Endothelial cell of umbilical vein (primary cell): Measurements from ENCODE around the gene RNF222. TPM values are rescaled to one million over a fixed set of nuclear protein-coding genes. Genes with fewer than 3 reads are reported as not detected.
A peak's percentile ranks its signal among the peaks of the same experiment; 100 is the strongest.
"Not testable (repeated sequence)": the region's sequence is repeated elsewhere in the genome, so short reads cannot be mapped to it uniquely, and the experiment has no call there.

Experiments
- BruUV-seq: library from RNA; stranded (reverse); fragments of 400-500 nt; replicated peaks from 2 replicates; lab custom pipeline; 2021; lab: Mats Ljungman, UMichigan
- CTCF ChIA-PET: fragments of 300-600, 350-600 bp; sonication (Branson Sonifier 250); formaldehyde crosslinking; loops from one replicate; lab custom pipeline; 2021; ENCODE audit warnings: antibody characterized with exemption, inconsistent platforms; lab: Charles Lee
- POLR2A ChIA-PET: fragments of 300-600, 350-600 bp; sonication (Branson Sonifier 250); formaldehyde crosslinking; loops from one replicate; lab custom pipeline; 2021; ENCODE audit warnings: antibody characterized with exemption, inconsistent platforms; lab: Charles Lee
- DNase-seq: peaks from one replicate; pipeline ENCODE4 v3.0.0-alpha.2; 2011; ENCODE audit warnings: low read depth, low spot score
- FAIRE-seq: peaks from 2 replicates; lab custom pipeline; 2011; peaks lifted over from hg19 to GRCh38; lab: Jason Lieb, UNC
- H2AFZ ChIP-seq: 2 replicates; pipeline ENCODE4 v1.6.0; 2012; ENCODE audit warnings: low read depth, low read length, control low read depth, inconsistent platforms
- H3K27ac ChIP-seq: 2 replicates; pipeline ENCODE4 v1.5.1; 2011; ENCODE audit warnings: low read depth, mild to moderate bottlenecking, control low read depth, low read length, moderate library complexity; ENCODE audit not compliant: insufficient read depth
- H3K27me3 ChIP-seq, 2 experiments: 2 replicates each; pipeline versions ENCODE4 v1.6.0 to v1.6.1; 2011; ENCODE audit warnings: low read length in 2 of 2, mixed read lengths in 1 of 2; ENCODE audit not compliant: control insufficient read depth in 2 of 2, insufficient read depth in 2 of 2
- H3K36me3 ChIP-seq, 2 experiments: 2 replicates in 1 of 2; 3 replicates in 1 of 2; pipeline ENCODE4 v1.5.1; 2011; ENCODE audit warnings: low read length in 2 of 2, mild to moderate bottlenecking in 1 of 2, moderate library complexity in 1 of 2; ENCODE audit not compliant: control insufficient read depth in 2 of 2, insufficient read depth in 2 of 2; ENCODE audit errors: extremely low read depth in 1 of 2
- H3K4me1 ChIP-seq: 3 replicates; pipeline ENCODE4 v1.5.1; 2011; ENCODE audit warnings: mild to moderate bottlenecking, low read length; ENCODE audit not compliant: control insufficient read depth, insufficient read depth; ENCODE audit errors: extremely low read depth
- H3K4me2 ChIP-seq: 2 replicates; pipeline ENCODE4 v1.6.1; 2011; ENCODE audit warnings: low read length, control low read depth, mixed read lengths; ENCODE audit not compliant: insufficient read depth
- H3K4me3 ChIP-seq, 3 experiments: fragments of 200-600 bp in 1 of 3; sonication (generic), shearing (Covaris generic) in 1 of 3; replicated peaks in 1 of 3; 2 replicates each; pipeline ENCODE4 v1.5.1; 2011 to 2016; ENCODE audit warnings: control low read depth in 3 of 3, low read length in 3 of 3, mild to moderate bottlenecking in 2 of 3, inconsistent platforms in 1 of 3, low read depth in 1 of 3, moderate library complexity in 1 of 3; ENCODE audit not compliant: insufficient read depth in 1 of 3
- H3K79me2 ChIP-seq: 2 replicates; pipeline ENCODE4 v1.6.0; 2012; ENCODE audit warnings: low read length, inconsistent platforms; ENCODE audit not compliant: control insufficient read depth, insufficient read depth
- H3K9ac ChIP-seq: replicated peaks from 2 replicates; pipeline ENCODE3; 2011; ENCODE audit warnings: low read length, control low read depth; ENCODE audit not compliant: insufficient read depth; ENCODE audit errors: extremely low read depth
- H3K9me1 ChIP-seq: replicated peaks from 3 replicates; pipeline ENCODE4 v1.6.0; 2011; ENCODE audit warnings: mild to moderate bottlenecking, low read length; ENCODE audit not compliant: control insufficient read depth, insufficient read depth; ENCODE audit errors: extremely low read depth
- H3K9me3 ChIP-seq: replicated peaks from 2 replicates; pipeline ENCODE4 v1.5.1; 2012; ENCODE audit warnings: low read length, inconsistent platforms; ENCODE audit not compliant: control insufficient read depth, insufficient read depth
- H4K20me1 ChIP-seq: replicated peaks from 2 replicates; pipeline ENCODE3; 2011; ENCODE audit warnings: mild to moderate bottlenecking, low read length; ENCODE audit not compliant: control insufficient read depth, insufficient read depth; ENCODE audit errors: extremely low read depth
- CTCF ChIP-seq, 2 donors: IDR thresholded peaks; 1 replicate in 1 of 2; 2 replicates in 1 of 2; pipeline ENCODE4 v1.5.1; 2011; ENCODE audit warnings: low read length in 2 of 2, mild to moderate bottlenecking in 2 of 2, moderate library complexity in 2 of 2, control low read depth in 1 of 2, inconsistent platforms in 1 of 2, low read depth in 1 of 2; ENCODE audit not compliant: insufficient read depth in 1 of 2; ENCODE audit errors: extremely low read depth in 1 of 2
- EZH2 ChIP-seq: IDR thresholded peaks from 2 replicates; pipeline ENCODE4 v1.6.1; 2012; ENCODE audit warnings: borderline replicate concordance, low read depth, mild to moderate bottlenecking, moderate library complexity, low read length, inconsistent platforms; ENCODE audit not compliant: severe bottlenecking
- FOS ChIP-seq: IDR thresholded peaks from 2 replicates; pipeline ENCODE4 v1.6.1; 2011; ENCODE audit warnings: mild to moderate bottlenecking, low read length, moderate library complexity, borderline replicate concordance; ENCODE audit not compliant: insufficient read depth
- GATA2 ChIP-seq: IDR thresholded peaks from 2 replicates; pipeline ENCODE4 v1.7.0; 2011; ENCODE audit warnings: low read depth, mild to moderate bottlenecking, moderate library complexity, mixed read lengths, low read length; ENCODE audit not compliant: insufficient read length, insufficient read depth
- JUN ChIP-seq: IDR thresholded peaks from 2 replicates; pipeline ENCODE4 v1.6.1; 2011; ENCODE audit warnings: borderline replicate concordance, low read depth; ENCODE audit not compliant: insufficient read length, insufficient read depth
- MAX ChIP-seq: IDR thresholded peaks from 2 replicates; pipeline ENCODE4 v1.6.1; 2011; ENCODE audit not compliant: insufficient read depth, insufficient read length
- MYC ChIP-seq: IDR thresholded peaks from one replicate; pipeline ENCODE4 v1.6.1; 2011; ENCODE audit warnings: mild to moderate bottlenecking, low read depth, low read length
- POLR2A ChIP-seq: IDR thresholded peaks from 2 replicates; pipeline ENCODE4 v1.6.1; 2012; ENCODE audit warnings: low read depth, mild to moderate bottlenecking, control low read depth, low read length
- POLR2AphosphoS5 ChIP-seq: IDR thresholded peaks from 2 replicates; pipeline ENCODE4 v1.6.1; 2012; ENCODE audit warnings: low read depth, mild to moderate bottlenecking, control low read depth, low read length, moderate library complexity; ENCODE audit not compliant: insufficient read depth
- dilution Hi-C: fragments of 300-500 bp; cut with MboI; formaldehyde crosslinking; loops from one replicate; pipeline ENCODE4 v1.15.0; 2019; ENCODE audit warnings: low sequenced_read_pairs; ENCODE audit not compliant: extremely low pct_ligation_motif_present
- intact Hi-C: fragments of 100-400 bp; cut with micrococcal nuclease; formaldehyde crosslinking; loops from one replicate; pipeline ENCODE4 v1.10.0; 2022
- polyA plus RNA-seq, 4 experiments: library from polyadenylated mRNA; depleted of rRNA in 3 of 4; stranded (reverse) in 3 of 4; unstranded in 1 of 4; fragments of >200 nt; gene quantifications; 2 replicates each; pipeline versions ENCODE4 v1.2.1 to v1.2.3, GENCODE V29; 2011 to 2012; ENCODE audit warnings: missing spikeins in 1 of 4
- total RNA-seq: library from RNA; stranded (reverse); gene quantifications from 2 replicates; pipeline ENCODE4 v1.2.3, GENCODE V29; 2021

The RNF222 gene
- total and polyA plus RNA-seq, 2 donors (not counting 3 experiments of a cell fraction or from before 2014, with no cell fraction given) = not detected

GRCh38 chr17:8380049-8380448 is 17.6 kb downstream of the RNF222 start:
- Histone ChIP-seq H2AFZ (no peak overlapping the region), H3K27me3 (no peaks in the 10 kb centered on the region), H3K4me3 (peak overlapping the region in 1 of 3 experiments; percentile 40), H3K36me3 (peaks cover 23 to 30% of the 10 kb centered on the region in 2 experiments), H3K9me1 (no peaks in the 10 kb centered on the region), H3K27ac (no peak overlapping the region), H3K9me3 (no peaks in the 10 kb centered on the region), H3K4me1 (peaks cover 42% of the 10 kb centered on the region), H3K79me2 (peaks cover 46% of the 10 kb centered on the region), H3K4me2 (peak overlapping the region; percentile 98), H4K20me1 (no peaks in the 10 kb centered on the region), H3K9ac (no peak overlapping the region)
- dilution Hi-C loops (no loop called here), intact Hi-C loops (no loop called here)
- ChIA-PET CTCF (no interaction called here), POLR2A (no interaction called here)
- no peak for TF ChIP-seq POLR2AphosphoS5
- TF ChIP-seq EZH2 = no peak
- no peak for TF ChIP-seq GATA2
- TF ChIP-seq JUN = no peak
- no peak for TF ChIP-seq POLR2A
- no peak for TF ChIP-seq MAX
- TF ChIP-seq CTCF (IDR thresholded peaks at IDR 0.05; ENCODE audit: extremely low read depth in 1 of 2, insufficient read depth in 1 of 2, low read depth in 1 of 2, low read length in 2 of 2) = no peak
- TF ChIP-seq MYC = no peak
- TF ChIP-seq FOS = no peak
- BruUV-seq = no TSS peak
- no peak for FAIRE-seq
- no peak for DNase-seq

- H3K27ac ChIP-seq, FAIRE-seq, DNase-seq, H3K9me1 ChIP-seq, H3K9me3 ChIP-seq, H3K4me3 ChIP-seq, H2AFZ ChIP-seq, dilution Hi-C loops, H3K4me2 ChIP-seq, H3K27me3 ChIP-seq, H3K9ac ChIP-seq, H4K20me1 ChIP-seq, BruUV-seq, intact Hi-C loops: not testable (repeated sequence)
- ChIA-PET POLR2A (interaction anchor here (2.9 kb wide), 1 partner anchor 52 kb away, joined by 16 read pairs; no protein-coding TSS in a partner anchor), CTCF (interaction anchor here (2.4 to 3.2 kb wide), 2 partner anchors 18 to 43 kb away, joined by 16 to 22 read pairs; no protein-coding TSS in a partner anchor)
- H3K36me3 ChIP-seq = peaks cover 23 to 30% of the 10 kb centered on the region in 2 experiments
- H3K4me1 ChIP-seq = peaks cover 33% of the 10 kb centered on the region
- H3K79me2 ChIP-seq = peaks cover 46% of the 10 kb centered on the region
Observed at GRCh38 chr17:8378117-8378516, 19.5 kb downstream of the RNF222 start.
